Stimulated activated CD8-positive, alpha-beta memory T cell treated with anti-CD3 and anti-CD28 coated beads, Interleukin-2, amount 100 ng/mL, for 1 hour (primary cell): ENCODE results near the gene PAQR5.
"Not testable (repeated sequence)": the region's sequence is repeated elsewhere in the genome, so short reads cannot be mapped to it uniquely, and the experiment has no call there.

Experiments used
- DNase-seq, 2 donors: peaks; one replicate each; pipeline ENCODE4 v3.0.0-alpha.2; 2020; ENCODE audit warnings: low read depth in 2 of 2

Gene PAQR5

GRCh38 chr15:69357773-69358771, 59.4 kb downstream of the PAQR5 start:
- no peak for DNase-seq

- DNase-seq: no peak
Observed at GRCh38 chr15:69358850-69359249, 60.1 kb downstream of the PAQR5 start.

- DNase-seq: no peak
Observed at GRCh38 chr15:69359722-69360121, 61.0 kb downstream of the PAQR5 start.

- no peak for DNase-seq
Observed at GRCh38 chr15:69360642-69361041, 61.9 kb downstream of the PAQR5 start.

DNA sequence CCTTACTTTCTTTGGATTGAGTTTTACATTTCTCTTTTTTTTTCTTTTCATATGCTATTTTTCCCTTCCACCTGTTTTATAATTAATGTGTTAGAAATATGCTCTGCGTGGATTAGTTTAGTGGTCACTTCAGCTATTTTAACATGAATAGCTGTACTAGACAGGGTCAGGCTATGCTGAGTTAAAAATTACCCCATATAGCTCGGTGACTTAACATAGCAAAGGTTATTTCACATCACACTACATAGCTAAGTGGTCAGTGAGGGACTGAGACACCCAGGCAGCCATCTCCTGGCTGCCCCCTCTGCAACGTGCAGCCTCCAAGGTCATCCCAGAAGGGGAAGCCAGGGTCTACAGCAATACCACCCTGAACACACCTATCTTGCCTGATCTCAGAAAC, 68.5 kb downstream of the PAQR5 start:
- DNase-seq: no peak

GRCh38 chr15:69369631-69370030, 70.9 kb downstream of the PAQR5 start:
- DNase-seq: no peak

GRCh38 chr15:69373406-69373805, 74.7 kb downstream of the PAQR5 start:
- no peak for DNase-seq

DNA sequence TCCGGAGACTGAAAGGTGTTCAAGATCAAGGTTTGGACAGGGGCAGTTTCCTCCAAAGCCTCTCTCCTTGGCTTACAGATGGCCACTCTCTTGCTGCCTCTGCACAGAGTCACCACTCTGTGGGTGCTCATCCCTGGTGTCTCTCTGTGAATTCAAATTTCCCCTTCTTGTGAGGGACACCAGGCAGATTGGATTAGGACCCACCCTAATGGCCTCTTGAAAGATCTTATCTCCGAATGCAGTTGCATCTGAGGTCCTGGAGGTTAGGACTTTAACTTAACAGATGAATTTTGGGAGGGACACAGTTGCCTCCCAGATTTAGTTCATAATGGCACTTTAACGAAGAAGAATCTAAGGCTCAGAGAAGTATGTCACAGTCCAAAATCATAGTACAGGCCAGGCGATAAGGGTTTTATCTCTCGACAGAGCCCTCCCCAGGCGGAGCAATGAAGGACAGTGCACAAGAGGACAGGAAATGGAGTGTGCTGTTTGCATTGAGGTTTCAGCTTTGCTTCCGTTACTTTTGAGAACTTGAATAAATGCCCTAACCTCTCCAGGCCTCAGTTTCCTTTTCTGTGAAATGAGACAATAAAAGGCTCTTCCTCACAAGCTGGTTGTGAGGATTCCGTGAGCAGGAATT, 76.6 kb downstream of the PAQR5 start:
- DNase-seq: no peak

DNA sequence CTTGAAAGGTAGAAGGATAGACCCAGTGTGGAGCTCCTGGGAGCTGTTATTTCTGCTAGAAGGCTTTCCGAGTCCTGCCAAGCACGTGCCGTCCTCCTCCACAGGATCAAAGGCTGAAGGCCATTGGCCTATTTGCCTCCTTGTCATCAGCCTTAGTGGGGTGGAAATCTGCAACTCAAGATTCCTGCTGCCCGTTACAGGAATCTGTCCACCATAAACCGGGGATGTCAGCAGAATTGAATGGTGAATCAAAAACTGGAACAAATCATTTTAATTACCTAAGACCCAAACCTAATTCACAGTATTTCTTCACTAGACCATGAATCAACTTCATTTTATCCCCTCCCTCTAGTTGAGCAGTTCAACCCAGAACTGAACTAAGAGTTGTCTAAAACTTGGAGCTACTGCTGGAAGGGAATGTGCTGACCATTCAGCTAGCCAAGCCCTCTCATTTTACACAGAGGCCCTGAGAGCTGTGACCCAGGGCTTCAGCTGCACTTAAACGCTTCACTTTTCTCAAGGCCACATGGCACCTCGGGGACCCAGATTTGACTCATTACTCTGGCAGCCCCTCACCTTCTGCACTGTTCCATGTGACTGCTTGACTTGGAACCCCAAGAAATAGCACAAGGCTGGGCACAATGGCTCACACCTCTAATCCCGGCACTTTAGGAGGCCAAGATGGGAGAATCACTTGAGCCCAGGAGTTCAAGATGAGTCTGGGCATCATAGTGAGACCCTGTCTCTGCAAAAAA, 78.7 kb downstream of the PAQR5 start:
- no peak for DNase-seq

DNA sequence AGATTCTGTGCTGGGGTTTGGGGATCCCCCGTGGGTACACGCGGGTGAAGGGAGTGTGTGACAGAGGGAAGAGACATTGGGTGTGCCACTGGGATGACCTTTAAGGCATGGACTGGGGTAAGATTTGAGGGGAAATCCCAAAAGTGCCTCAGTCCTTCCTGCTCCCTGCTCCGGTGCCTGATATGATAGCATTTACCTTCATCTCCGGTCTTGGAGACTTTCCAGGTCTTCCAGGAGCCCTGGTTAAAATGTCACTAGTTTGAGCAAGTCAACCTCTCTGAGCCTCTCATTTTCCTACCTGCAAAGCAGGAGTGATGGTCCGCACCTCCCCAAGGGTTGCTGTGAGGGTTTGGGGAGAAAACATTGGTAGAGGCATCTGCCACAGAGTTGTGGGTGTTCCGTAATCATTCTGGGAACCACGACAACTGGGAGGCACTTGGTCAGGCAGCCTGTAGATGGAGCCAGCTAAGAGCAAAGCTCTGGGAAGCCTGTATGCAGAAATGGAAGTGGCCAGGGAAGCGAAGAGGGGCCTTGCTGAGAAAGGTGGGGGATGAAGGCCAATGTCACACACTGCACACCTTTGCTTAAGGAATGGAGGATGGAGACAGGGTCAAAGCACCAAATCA, 81.5 kb downstream of the PAQR5 start:
- no peak for DNase-seq

- DNase-seq: no peak
Observed at GRCh38 chr15:69380726-69381105, 82.0 kb downstream of the PAQR5 start.

GRCh38 chr15:69382176-69382575, 83.5 kb downstream of the PAQR5 start:
- DNase-seq: not testable (repeated sequence)

- DNase-seq: not testable (repeated sequence)
Observed at GRCh38 chr15:69384066-69384465, 85.4 kb downstream of the PAQR5 start.

DNA sequence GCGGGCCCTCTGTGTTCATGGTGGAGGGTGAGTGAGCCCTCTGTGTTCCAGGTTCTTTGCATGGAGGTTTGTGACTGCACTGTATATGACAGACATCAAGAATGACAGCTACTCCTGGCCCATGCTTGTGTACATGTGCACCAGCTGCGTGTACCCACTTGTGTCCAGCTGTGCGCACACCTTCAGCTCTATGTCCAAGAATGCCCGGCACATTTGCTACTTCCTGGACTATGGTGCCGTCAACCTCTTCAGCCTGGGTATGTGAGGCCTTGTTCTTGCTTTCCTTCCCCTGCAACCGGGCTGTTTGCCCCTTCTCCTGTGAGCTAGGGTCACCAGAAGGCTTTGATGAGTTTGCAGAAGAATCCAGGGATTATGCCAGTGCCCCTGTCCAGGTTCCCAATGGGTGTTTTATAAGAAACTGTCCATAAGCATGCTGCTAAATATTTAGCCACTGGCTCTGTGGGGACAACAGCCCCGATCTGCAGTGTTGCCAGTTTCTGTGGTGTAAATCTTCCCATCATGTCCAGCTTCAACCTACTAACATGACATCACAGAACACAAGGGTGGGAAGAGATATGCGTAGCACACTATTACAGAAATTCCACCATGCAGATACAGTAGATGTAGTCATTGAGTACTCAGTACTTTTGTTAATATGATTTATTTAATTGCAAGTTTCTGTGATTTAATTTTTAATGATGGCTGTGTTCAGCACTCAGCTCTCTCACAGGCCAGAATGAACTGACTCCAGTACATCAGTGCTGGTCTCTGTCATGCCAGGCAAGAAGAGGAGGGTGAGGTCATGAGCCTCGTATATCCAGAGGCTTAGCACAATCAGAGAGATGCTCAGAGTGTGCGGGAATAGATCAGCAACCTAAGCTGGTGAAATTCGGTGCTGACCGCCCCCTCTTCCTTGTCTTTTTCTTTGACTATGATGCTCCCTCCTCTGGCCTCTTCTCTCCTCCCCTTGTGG, 86.2 kb downstream of the PAQR5 start:
- no peak for DNase-seq

- DNase-seq: no peak
Observed at GRCh38 chr15:69385831-69386230, 87.1 kb downstream of the PAQR5 start.

GRCh38 chr15:69386284-69386683, 87.6 kb downstream of the PAQR5 start:
- no peak for DNase-seq

DNA sequence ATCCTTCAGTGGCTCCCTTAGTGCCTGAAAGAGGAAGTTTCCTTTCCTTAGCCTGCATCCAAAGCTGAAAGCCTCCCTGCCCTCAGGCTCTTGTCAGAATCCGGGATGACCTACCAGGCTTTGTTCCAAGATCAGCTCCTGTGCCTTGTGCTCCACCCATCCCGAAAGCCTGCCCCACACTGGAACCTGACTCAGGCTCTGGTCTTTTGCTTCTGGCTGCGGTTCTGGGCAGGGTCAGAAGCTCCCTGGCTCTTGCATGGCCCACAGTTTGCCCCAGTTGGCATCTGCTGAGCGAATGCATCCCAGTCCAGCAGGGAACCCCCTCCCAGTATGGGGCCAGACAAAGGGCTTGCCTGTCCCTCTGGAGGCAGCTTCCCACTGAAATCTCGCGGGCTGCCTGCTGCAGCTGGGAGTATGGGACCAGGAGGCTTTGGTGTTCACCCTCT, 89.6 kb downstream of the PAQR5 start:
- DNase-seq: no peak

- DNase-seq: no peak
Observed at GRCh38 chr15:69389426-69389825, 90.7 kb downstream of the PAQR5 start.

GRCh38 chr15:69390575-69390974, 91.9 kb downstream of the PAQR5 start:
- no peak for DNase-seq

DNA sequence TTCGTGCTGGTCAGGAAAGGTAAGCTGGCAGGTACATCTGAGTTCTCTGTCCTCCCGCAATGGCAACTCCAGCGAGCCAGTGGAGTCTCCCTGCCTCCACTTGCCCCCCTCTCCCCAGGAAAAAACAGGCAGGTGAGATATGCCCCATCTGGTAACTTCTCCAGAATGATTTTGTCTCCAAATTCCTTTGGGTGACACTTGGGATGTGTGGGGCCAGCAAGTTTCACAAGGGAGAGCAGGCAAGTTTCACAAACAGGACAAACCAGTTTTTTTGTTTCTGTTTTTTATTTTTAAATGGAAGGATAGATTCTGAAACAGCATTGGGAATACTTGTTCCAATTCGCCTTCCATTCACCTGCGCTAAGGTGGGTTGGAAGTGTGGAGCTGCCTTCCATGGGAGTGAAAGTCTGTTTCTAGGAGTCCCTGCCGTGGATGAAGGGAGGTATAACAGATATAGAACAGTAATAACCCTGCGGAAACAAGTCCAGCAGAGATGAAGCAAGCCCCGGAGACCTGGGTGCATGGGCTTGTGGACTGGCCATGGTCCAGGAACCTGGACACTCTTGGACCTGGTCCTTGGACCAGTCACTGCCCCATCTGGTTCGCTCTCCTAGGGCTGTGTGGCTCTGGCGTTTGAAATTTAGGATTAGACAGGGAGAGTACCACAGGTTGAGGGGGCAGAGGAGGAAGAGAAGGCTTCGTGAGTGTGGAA, 92.5 kb downstream of the PAQR5 start:
- DNase-seq: no peak
